ENCODE measurements around the gene SARM1. TPM values are rescaled to one million over a fixed set of nuclear protein-coding genes. Genes with fewer than 3 reads are reported as not detected.

SARM1 gene
- polyA plus RNA-seq, 3 donors: 0.78 to 7.1 (median 0.90) TPM

GRCh38 chr17:28331891-28332420 lies 39.5 kb upstream of the SARM1 start:
- no CpG with 5 or more reads among the region's 6 CpGs for WGBS (ENCODE audit: insufficient coverage)
- Histone ChIP-seq H3K4me1 (ENCODE audit: control insufficient read depth in 1 of 2, insufficient read depth in 2 of 2, low read length in 2 of 2) (peaks cover 31 to 36% of the 10 kb centered on the region in 2 donors), H3K27ac (ENCODE audit: low read depth in 1 of 2, low read length in 2 of 2) (peak overlapping the region in 1 of 2 donors; percentile 96), H3K36me3 (replicated peaks in 1 of 2; ENCODE audit: control insufficient read depth in 1 of 2, insufficient read depth in 2 of 2, low read length in 2 of 2) (peaks cover 42 to 55% of the 10 kb centered on the region in 2 donors), H3K9ac (ENCODE audit: insufficient read depth, low read length, poor library complexity, severe bottlenecking) (no peak overlapping the region), H4K20me1 (ENCODE audit: insufficient read depth, low read length) (no peaks in the 10 kb centered on the region), H3K4me2 (replicated peaks; ENCODE audit: extremely low read depth, low read length, poor library complexity, severe bottlenecking) (no peak overlapping the region), H3K4me3 (replicated peaks in 1 of 3; ENCODE audit: low read depth in 2 of 3, low read length in 3 of 3) (no peak overlapping the region), H2AFZ (ENCODE audit: insufficient read depth, low read depth, low read length, poor library complexity, severe bottlenecking) (no peak overlapping the region), H3K79me2 (ENCODE audit: insufficient read depth, low read length) (peaks cover 53% of the 10 kb centered on the region), H3K27me3 (ENCODE audit: control insufficient read depth in 2 of 2, insufficient read depth in 2 of 2, low read length in 2 of 2) (no peaks in the 10 kb centered on the region), H3K9me3 (replicated peaks in 1 of 2; ENCODE audit: control insufficient read depth in 1 of 2, insufficient read depth in 1 of 2, low read length in 2 of 2) (no peaks in the 10 kb centered on the region)
- H3K9me3 Mint-ChIP-seq: no peaks in the 10 kb centered on the region
- intact Hi-C loops (cut with micrococcal nuclease): loop anchor here in 1 of 2 donors (10.0 kb wide), 2 partner anchors 243 to 287 kb away; partner anchors contain the start of genes ALDOC, NLK and PIGS
- TF ChIP-seq CTCF (IDR thresholded peaks at IDR 0.05): no peak
- peaks cover 35% of the 10 kb centered on the region for H3K4me1 Mint-ChIP-seq
- DNase-seq: no peak
- H3K27ac Mint-ChIP-seq: peak overlapping the region in 3 of 7 donors; percentile 3 to 69 (median 25)
- peaks cover 41 to 56% of the 10 kb centered on the region in 2 donors for H3K36me3 Mint-ChIP-seq
- H3K27me3 Mint-ChIP-seq (ENCODE audit: low read depth in 3 of 3): peaks cover 0 to 1% (median 0%) of the 10 kb centered on the region in 3 donors
- no peak overlapping the region for H3K4me3 Mint-ChIP-seq

GRCh38 chr17:28333083-28333746 lies 38.3 kb upstream of the SARM1 start:
- intact Hi-C loops (cut with micrococcal nuclease): loop anchor here in 1 of 2 donors (10.0 kb wide), 2 partner anchors 242 to 288 kb away; partner anchors contain the start of genes ALDOC, NLK and PIGS
- Histone ChIP-seq H3K4me3 (replicated peaks in 1 of 3; ENCODE audit: low read depth in 2 of 3, low read length in 3 of 3) (peak overlapping the region in 1 of 3 experiments; percentile 93), H3K27ac (ENCODE audit: low read depth in 1 of 2, low read length in 2 of 2) (peak overlapping the region; percentile 57 to 96), H3K9ac (ENCODE audit: insufficient read depth, low read length, poor library complexity, severe bottlenecking) (no peak overlapping the region), H2AFZ (ENCODE audit: insufficient read depth, low read depth, low read length, poor library complexity, severe bottlenecking) (no peak overlapping the region), H3K79me2 (ENCODE audit: insufficient read depth, low read length) (peaks cover 65% of the 10 kb centered on the region), H3K36me3 (replicated peaks in 1 of 2; ENCODE audit: control insufficient read depth in 1 of 2, insufficient read depth in 2 of 2, low read length in 2 of 2) (peaks cover 32 to 42% of the 10 kb centered on the region in 2 donors), H3K27me3 (ENCODE audit: control insufficient read depth in 2 of 2, insufficient read depth in 2 of 2, low read length in 2 of 2) (no peaks in the 10 kb centered on the region), H3K4me1 (ENCODE audit: control insufficient read depth in 1 of 2, insufficient read depth in 2 of 2, low read length in 2 of 2) (peaks cover 31 to 36% of the 10 kb centered on the region in 2 donors), H4K20me1 (ENCODE audit: insufficient read depth, low read length) (peaks cover 4% of the 10 kb centered on the region), H3K4me2 (replicated peaks; ENCODE audit: extremely low read depth, low read length, poor library complexity, severe bottlenecking) (peak overlapping the region; percentile 96), H3K9me3 (replicated peaks in 1 of 2; ENCODE audit: control insufficient read depth in 1 of 2, insufficient read depth in 1 of 2, low read length in 2 of 2) (no peaks in the 10 kb centered on the region)
- H3K4me3 Mint-ChIP-seq: peak overlapping the region; percentile 93 to 95
- H3K9me3 Mint-ChIP-seq: no peaks in the 10 kb centered on the region
- DNase-seq: no peak
- peaks cover 0 to 1% (median 0%) of the 10 kb centered on the region in 3 donors for H3K27me3 Mint-ChIP-seq (ENCODE audit: low read depth in 3 of 3)
- peaks cover 32 to 45% of the 10 kb centered on the region in 2 donors for H3K36me3 Mint-ChIP-seq
- H3K4me1 Mint-ChIP-seq: peaks cover 40% of the 10 kb centered on the region
- TF ChIP-seq CTCF (IDR thresholded peaks at IDR 0.05): no peak
- H3K27ac Mint-ChIP-seq: peak overlapping the region; percentile 92 to 98 (median 96)
- no CpG with 5 or more reads among the region's 1 CpG for WGBS (ENCODE audit: insufficient coverage)

Measured in CD14-positive monocyte (primary cell).